UCSD-AML1 (cell line): Measurements from ENCODE around the gene KL.

ENCODE experiments used
- DNase-seq: peaks from one replicate; lab custom pipeline; 2025; ENCODE audit not compliant: unreplicated experiment; lab: John Stamatoyannopoulos, UW

Gene KL

GRCh38 chr13:33109271-33109697, 93.1 kb downstream of the KL start:
- no peak for DNase-seq

DNA sequence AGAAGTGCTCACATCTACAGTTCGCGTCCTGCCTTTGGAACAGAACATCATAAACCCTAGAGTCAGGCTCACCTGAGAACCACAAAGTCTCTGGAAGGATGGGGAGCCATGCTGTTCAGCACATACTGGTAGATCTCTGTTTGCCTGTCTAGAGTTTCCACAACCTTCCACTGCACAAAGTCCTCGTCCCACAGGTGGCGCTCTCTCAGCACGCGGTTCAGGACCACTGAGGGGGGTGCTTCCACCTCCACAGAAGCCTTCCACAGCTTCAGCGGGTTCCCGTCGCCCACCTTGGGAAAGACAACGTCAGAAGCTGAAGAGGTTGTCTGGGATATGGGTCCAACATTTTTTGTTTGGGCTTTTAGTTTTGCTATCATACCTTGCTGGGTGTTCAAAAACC, 93.6 kb downstream of the KL start:
- no peak for DNase-seq

- no peak for DNase-seq
These were observed 94.1 kb downstream of the KL start for GRCh38 chr13:33110386-33110712.

DNA sequence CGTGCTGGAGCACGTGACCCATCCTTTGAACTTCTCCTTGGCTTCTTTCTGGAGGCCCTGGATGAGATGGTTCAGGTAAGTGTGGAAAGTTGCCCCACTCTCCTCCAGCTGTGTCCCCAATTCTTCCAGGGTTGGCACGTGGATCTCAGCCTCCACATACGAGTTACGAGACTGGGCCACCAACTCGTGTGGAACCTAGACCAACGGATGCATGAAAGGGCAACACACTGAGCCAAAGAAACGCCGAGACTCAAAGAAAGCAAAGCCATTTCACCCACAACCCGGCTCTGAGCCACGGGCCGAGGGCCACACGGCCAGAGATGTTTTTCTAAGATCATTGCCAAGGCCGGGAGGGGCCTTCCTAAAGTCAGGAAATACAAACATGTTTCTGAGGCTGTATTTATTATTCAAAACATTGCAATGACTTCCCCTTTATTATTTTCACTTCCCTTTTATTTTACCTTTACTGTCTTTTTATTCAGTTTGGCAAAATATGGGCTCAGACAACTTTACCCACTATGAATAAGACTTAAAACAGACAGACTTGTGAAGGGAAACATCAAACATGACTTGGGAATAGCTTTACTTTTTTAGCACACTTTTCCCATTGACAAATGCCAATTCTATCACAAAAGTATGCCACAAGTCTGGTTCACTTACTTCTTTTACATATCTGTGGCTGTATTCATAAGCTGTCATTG, 94.6 kb downstream of the KL start:
- no peak for DNase-seq

GRCh38 chr13:33111414-33112110, 95.3 kb downstream of the KL start:
- no peak for DNase-seq

- no peak for DNase-seq
These were observed 96.5 kb downstream of the KL start for GRCh38 chr13:33112766-33113165.

DNA sequence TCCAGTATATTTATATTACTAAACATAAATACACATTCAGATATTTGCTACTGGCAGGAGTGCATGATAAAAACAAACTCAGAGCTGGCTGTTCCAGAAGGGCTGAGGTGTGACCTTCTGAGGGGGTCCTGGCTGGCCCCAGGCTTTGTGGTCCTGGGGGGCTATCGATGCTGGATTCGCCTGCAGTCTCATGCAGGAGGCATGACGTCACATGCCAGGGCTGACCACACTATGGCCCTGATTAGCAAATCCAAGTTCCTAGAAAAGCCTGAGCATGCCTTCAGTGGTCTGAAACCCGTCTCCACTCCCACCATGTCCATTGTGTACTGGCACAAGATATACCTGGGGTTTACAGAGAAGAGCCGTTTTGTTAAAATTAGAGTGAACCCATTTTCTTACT, 97.9 kb downstream of the KL start:
- no peak for DNase-seq

DNA sequence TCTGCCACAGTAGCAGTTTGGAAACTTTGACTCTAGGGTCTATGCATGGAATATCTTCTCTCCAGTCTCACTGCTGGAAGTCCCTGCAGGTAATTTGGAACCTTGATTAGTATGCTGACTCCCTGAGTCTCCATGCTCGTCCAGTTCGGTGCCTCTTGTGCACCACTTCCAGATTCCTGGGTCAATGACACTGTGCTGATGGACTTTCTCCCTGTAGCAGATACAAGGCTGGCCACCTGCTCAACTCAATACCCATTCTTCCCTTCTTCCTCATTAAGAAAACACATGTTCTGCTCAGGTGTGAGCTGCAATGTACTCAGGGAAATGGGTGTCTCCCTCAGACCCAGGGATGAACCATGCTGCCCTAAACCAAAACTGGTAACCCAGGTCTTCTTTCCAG, 99.1 kb downstream of the KL start:
- no peak for DNase-seq
